Prostate gland (tissue), 2 donors: ENCODE data around the gene CABP4. TPM values are rescaled to one million over a fixed set of nuclear protein-coding genes. Genes with fewer than 3 reads are reported as not detected.
"Not testable (repeated sequence)": the region's sequence is repeated elsewhere in the genome, so short reads cannot be mapped to it uniquely, and the experiment has no call there.

ENCODE experiments used
- DNase-seq: peaks from one replicate; pipeline ENCODE4 v3.0.0-alpha.2; 2019; ENCODE audit warnings: low spot score
- H3K27ac ChIP-seq, 2 donors: fragments of 200-600 bp; sonication (generic); 2 replicates each; pipeline ENCODE4 v1.5.1; 2017 to 2019
- H3K27me3 ChIP-seq: fragments of 200-600 bp; sonication (generic); replicated peaks from 2 replicates; pipeline ENCODE4 v1.5.1; 2019; ENCODE audit not compliant: insufficient read depth
- H3K36me3 ChIP-seq, 2 donors: fragments of 200-600 bp; sonication (generic); 1 replicate in 1 of 2; 2 replicates in 1 of 2; pipeline versions ENCODE4 v1.5.1 to v1.8.1; 2017 to 2019
- H3K4me1 ChIP-seq: fragments of 200-600 bp; sonication (generic); replicated peaks from 2 replicates; pipeline ENCODE4 v1.5.1; 2019
- H3K4me3 ChIP-seq, 2 donors: fragments of 200-600 bp; sonication (generic); 2 replicates each; pipeline ENCODE4 v1.5.1; 2017 to 2019
- H3K9me3 ChIP-seq: fragments of 200-600 bp; sonication (generic); 2 replicates; pipeline ENCODE4 v1.5.1; 2017
- POLR2A ChIP-seq: fragments of 450-650 bp; IDR thresholded peaks from one replicate; pipeline ENCODE4 v1.6.1; 2016; ENCODE audit warnings: antibody characterized with exemption, mild to moderate bottlenecking
- POLR2AphosphoS5 ChIP-seq: sonication (generic); formaldehyde crosslinking; IDR thresholded peaks from one replicate; pipeline ENCODE4 v1.6.1; 2017; ENCODE audit warnings: antibody characterized with exemption
- WGBS: methylation state at CpG from one replicate; pipeline ENCODE4 v1.1.5; 2018; 5-methylcytosine and 5-hydroxymethylcytosine counted together
- intact Hi-C: fragments of 100-400 bp; cut with DNase I; formaldehyde crosslinking; loops from one replicate; pipeline ENCODE4 v1.14.2; 2022
- total RNA-seq, 2 donors: library from RNA; depleted of rRNA; stranded (reverse); fragments of >200 nt; gene quantifications; one replicate each; pipeline ENCODE4 v1.1.0, GENCODE V29; 2016
- TF ChIP-seq, protein P1 (sequence below), 4 experiments: fragments of 200-600 bp in 2 of 4; fragments of 450-650 bp in 2 of 4; sonication (generic) in 2 of 4; IDR thresholded peaks; 1 replicate in 3 of 4; 2 replicates in 1 of 4; pipeline ENCODE4 v1.5.1; 2016 to 2019; ENCODE audit warnings: antibody characterized with exemption in 4 of 4, mild to moderate bottlenecking in 2 of 4, moderate library complexity in 2 of 4

The CABP4 gene
- total RNA-seq, 2 donors from 2014 or later, result 4.3 to 6.1 TPM

DNA sequence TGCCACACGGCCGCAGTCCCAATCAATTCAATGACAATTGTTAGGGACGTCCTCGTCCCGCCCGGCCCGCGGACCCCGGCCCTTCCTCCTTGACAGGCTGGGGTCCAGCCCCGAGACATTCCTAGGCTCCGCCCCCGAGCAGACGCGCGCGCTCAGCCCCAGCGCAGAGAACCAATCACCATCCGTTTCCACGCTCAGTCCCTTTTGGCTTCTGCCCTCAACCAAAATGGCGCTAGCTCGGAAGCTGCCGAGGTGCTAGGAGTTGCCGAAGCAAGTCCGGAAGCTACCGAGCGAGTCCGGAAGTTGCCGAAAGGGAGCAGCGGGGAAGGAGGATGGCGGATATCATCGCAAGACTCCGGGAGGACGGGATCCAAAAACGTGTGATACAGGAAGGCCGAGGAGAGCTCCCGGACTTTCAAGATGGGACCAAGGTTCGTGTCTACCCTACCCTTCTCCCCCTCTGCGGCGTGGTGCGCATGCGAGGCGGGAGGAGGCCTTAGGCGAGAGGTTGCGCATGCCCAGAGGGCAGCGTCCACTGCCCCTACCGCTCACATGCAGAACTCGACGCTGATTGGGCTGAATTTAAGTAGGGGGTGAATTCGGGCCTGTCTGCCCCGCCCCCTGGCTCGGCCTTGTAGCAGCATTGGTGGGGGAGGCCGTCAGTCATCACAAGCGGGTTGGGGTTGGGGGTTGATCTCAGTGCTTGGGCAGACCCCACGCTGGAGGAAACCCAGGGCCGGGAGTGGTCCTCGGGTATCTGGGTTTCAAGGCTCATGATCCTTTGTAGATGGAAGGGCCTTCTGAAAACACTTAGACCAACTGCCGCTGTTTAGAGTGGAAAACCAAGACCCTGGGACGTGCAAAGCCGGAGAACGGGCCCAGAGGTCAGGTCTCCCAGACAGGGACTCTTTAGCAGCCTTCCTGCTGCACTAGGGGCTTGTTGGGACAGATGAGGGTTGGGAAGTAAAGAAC, 28.0 kb downstream of the CABP4 start, which contains the start of gene AIP:
Gene AIP, plus strand, starts transcription at position 200 of the 972 bp plus-strand sequence. Its CDS starts 133 bp downstream, at position 333.
- 9% methylated on average over 60 of the region's 60 CpGs for WGBS
- Histone ChIP-seq H3K36me3 (no peaks in the 10 kb centered on the region), H3K9me3 (no peaks in the 10 kb centered on the region), H3K27me3 (no peaks in the 10 kb centered on the region), H3K4me1 (peaks cover 6% of the 10 kb centered on the region), H3K27ac (peak within 1 kb of the TSS; percentile 77 to 85), H3K4me3 (peak within 1 kb of the TSS; percentile 45 to 46)
- peak; percentile 99 for TF ChIP-seq POLR2AphosphoS5
- peak; percentile 70 for TF ChIP-seq POLR2A
- TF ChIP-seq, protein P1, sequence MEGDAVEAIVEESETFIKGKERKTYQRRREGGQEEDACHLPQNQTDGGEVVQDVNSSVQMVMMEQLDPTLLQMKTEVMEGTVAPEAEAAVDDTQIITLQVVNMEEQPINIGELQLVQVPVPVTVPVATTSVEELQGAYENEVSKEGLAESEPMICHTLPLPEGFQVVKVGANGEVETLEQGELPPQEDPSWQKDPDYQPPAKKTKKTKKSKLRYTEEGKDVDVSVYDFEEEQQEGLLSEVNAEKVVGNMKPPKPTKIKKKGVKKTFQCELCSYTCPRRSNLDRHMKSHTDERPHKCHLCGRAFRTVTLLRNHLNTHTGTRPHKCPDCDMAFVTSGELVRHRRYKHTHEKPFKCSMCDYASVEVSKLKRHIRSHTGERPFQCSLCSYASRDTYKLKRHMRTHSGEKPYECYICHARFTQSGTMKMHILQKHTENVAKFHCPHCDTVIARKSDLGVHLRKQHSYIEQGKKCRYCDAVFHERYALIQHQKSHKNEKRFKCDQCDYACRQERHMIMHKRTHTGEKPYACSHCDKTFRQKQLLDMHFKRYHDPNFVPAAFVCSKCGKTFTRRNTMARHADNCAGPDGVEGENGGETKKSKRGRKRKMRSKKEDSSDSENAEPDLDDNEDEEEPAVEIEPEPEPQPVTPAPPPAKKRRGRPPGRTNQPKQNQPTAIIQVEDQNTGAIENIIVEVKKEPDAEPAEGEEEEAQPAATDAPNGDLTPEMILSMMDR (IDR thresholded peaks at IDR 0.05), result peak in 2 of 4 experiments; percentile 34 to 44
- peak; percentile 97 for DNase-seq
- intact Hi-C loops, result no loop called here

DNA sequence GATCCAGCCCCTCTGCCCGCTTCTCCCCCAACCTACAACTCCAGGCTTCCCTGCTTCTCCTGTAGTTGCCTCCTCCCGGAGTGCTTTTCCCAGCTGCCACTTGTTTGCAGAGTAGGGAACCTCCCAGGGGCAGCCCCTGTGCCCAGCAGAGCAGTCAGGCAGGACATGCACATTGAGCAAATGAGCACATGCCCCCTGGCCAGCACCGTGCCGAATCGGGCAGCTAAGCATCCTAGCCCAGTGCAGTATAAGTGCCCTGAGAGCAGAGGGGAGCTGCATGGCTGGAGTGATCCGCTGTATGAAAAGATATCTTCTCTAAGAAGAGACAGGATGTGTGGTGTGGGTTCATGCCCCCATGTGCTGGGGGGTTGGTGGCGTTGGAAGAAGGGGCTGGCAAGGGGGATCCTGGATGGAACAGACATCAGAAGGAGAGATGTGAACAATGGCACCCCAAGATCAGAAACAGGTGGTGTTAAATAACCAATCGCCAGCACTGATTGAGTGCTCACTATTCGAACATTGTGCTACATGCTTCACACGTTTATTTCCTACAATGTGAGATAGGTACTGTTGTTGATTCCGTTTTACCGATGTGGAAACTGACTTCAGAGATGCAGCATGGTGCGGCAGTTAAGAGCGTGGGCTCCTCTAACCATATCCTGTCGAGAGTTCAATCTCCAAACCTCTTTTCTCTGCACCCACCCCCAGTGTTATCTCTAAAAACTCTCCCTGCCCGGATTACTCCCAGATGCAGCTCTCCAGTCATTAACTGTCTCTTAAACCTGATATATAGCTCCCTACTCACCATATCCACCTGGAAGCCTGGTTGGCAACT, 28.9 kb downstream of the CABP4 start:
- H3K27me3 ChIP-seq, result no peaks in the 10 kb centered on the region
- peaks cover 6% of the 10 kb centered on the region for H3K4me1 ChIP-seq
- intact Hi-C loops, result no loop called here
- WGBS, result 86% methylated on average over 16 of the region's 16 CpGs
- peak overlapping the region; percentile 45 to 46 for H3K4me3 ChIP-seq
- no peaks in the 10 kb centered on the region for H3K9me3 ChIP-seq
- no peaks in the 10 kb centered on the region for H3K36me3 ChIP-seq
- TF ChIP-seq, protein P1 (IDR thresholded peaks at IDR 0.05), result no peak
- TF ChIP-seq POLR2AphosphoS5 (no peak), POLR2A (no peak)
- no peak for DNase-seq
- no peak overlapping the region for H3K27ac ChIP-seq

DNA sequence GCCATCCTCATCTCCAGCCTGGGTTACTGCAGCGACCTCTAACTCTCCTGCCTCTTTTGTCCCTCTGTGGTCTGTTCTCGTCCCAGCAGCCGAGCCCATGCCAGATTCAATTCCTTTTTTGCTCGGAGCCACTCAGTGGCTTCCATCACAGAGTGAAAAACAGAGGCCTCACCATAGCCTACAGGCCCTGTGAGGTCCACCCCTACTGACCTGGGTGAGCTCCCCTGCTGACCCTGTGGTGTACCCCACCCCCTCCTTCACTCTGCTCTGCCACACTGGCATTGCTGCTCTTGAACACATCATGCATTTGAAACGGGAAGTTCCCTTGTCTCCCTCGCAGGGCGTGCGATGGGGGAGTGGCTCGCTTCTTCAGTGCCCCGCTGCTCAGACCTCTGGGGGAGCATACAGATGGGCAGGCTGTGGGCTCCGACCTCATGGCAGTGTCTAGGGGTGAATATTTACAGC, 29.7 kb downstream of the CABP4 start:
- H3K9me3 ChIP-seq, result no peaks in the 10 kb centered on the region
- 71% methylated on average over 11 of the region's 11 CpGs for WGBS
- DNase-seq, result no peak
- intact Hi-C loops, result no loop called here
- no peak overlapping the region for H3K27ac ChIP-seq
- TF ChIP-seq, protein P1 (IDR thresholded peaks at IDR 0.05), result no peak
- TF ChIP-seq POLR2AphosphoS5, result no peak
- TF ChIP-seq POLR2A, result no peak
- H3K4me1 ChIP-seq, result peaks cover 6% of the 10 kb centered on the region
- H3K4me3 ChIP-seq, result no peak overlapping the region
- no peaks in the 10 kb centered on the region for H3K36me3 ChIP-seq
- H3K27me3 ChIP-seq, result no peaks in the 10 kb centered on the region

DNA sequence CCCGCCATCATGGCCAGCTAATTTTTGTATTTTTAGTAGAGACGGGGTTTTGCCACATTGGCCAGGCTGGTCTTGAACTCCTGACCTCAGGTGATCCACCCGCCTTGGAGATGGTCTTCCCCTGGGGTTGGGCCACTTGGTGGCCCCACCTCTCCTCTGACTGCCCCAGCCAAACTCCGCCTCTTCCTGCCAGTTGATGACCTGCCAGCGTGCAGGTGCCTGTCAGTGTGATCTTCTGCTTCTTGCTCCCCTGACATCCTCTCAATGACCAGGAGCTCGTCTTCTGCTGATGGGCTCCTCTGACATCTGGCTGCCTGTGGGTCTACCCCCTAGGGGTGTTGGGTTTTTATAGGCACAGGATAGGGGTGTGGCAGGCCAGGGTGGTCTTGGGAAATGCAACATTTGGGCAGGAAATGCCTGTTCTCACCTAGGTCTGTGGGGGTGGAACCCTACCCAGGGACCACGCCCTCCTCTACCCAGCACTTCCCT, 30.8 kb downstream of the CABP4 start:
- H3K4me1 ChIP-seq, DNase-seq, H3K27ac ChIP-seq, H3K27me3 ChIP-seq, H3K9me3 ChIP-seq, H3K4me3 ChIP-seq, H3K36me3 ChIP-seq, intact Hi-C loops: not testable (repeated sequence)
- 87% methylated on average over 7 of the region's 7 CpGs for WGBS
